WTC11 (cell line): ENCODE data around the gene MED22. TPM values are rescaled to one million over a fixed set of nuclear protein-coding genes. Genes with fewer than 3 reads are reported as not detected.
A peak's percentile ranks its signal among the peaks of the same experiment; 100 is the strongest.

ENCODE experiments used
- AFF4 ChIP-seq: sonication (generic); formaldehyde crosslinking; IDR thresholded peaks from 2 replicates; pipeline ENCODE4 v1.8.1; 2023; ENCODE audit warnings: mild to moderate bottlenecking, missing genetic modification reagents, borderline replicate concordance
- ATF1 ChIP-seq: sonication (generic); formaldehyde crosslinking; IDR thresholded peaks from 2 replicates; pipeline ENCODE4 v1.8.1; 2023; ENCODE audit warnings: mild to moderate bottlenecking, moderate library complexity, missing genetic modification reagents
- CDX4 ChIP-seq: fragments of 250-450 bp; sonication (Bioruptor Pico); IDR thresholded peaks from 2 replicates; pipeline ENCODE4 v1.9.0; 2021; ENCODE audit warnings: moderate library complexity, mild to moderate bottlenecking, inconsistent platforms, borderline replicate concordance
- CREM ChIP-seq: sonication (generic); formaldehyde crosslinking; IDR thresholded peaks from 2 replicates; pipeline ENCODE4 v1.8.1; 2022; ENCODE audit warnings: mild to moderate bottlenecking, missing genetic modification reagents, moderate library complexity
- ESRRA ChIP-seq: sonication (generic); formaldehyde crosslinking; IDR thresholded peaks from 2 replicates; pipeline ENCODE4 v1.8.1; 2022; ENCODE audit warnings: mild to moderate bottlenecking, missing genetic modification reagents, borderline replicate concordance
- FOXK1 ChIP-seq: sonication (generic); formaldehyde crosslinking; IDR thresholded peaks from 2 replicates; pipeline ENCODE4 v1.8.0; 2022; ENCODE audit warnings: mild to moderate bottlenecking, moderate library complexity, missing genetic modification reagents
- GRHL2 ChIP-seq: fragments of 250-450 bp; sonication (Bioruptor Pico); IDR thresholded peaks from 2 replicates; pipeline ENCODE4 v1.8.0; 2022; ENCODE audit warnings: mild to moderate bottlenecking, moderate library complexity; ENCODE audit not compliant: insufficient replicate concordance, severe bottlenecking
- HMGA2 ChIP-seq: fragments of 250-450 bp; sonication (Bioruptor Pico); IDR thresholded peaks from 2 replicates; pipeline ENCODE4 v1.4.0; 2021; ENCODE audit warnings: mild to moderate bottlenecking, moderate library complexity
- MXD4 ChIP-seq: fragments of 250-450 bp; sonication (Bioruptor Pico); IDR thresholded peaks from 2 replicates; pipeline ENCODE4 v1.8.0; 2021; ENCODE audit warnings: mild to moderate bottlenecking, moderate library complexity, borderline replicate concordance
- MYBL2 ChIP-seq: sonication (generic); formaldehyde crosslinking; IDR thresholded peaks from 2 replicates; pipeline ENCODE4 v1.8.1; 2023; ENCODE audit warnings: mild to moderate bottlenecking, moderate library complexity, missing genetic modification reagents
- NFE2L1 ChIP-seq: sonication (generic); formaldehyde crosslinking; IDR thresholded peaks from 2 replicates; pipeline ENCODE4 v1.8.1; 2023; ENCODE audit warnings: missing genetic modification reagents
- NFYB ChIP-seq: sonication (generic); formaldehyde crosslinking; conservative IDR thresholded peaks from 2 replicates; pipeline ENCODE4 v1.8.0; 2022; ENCODE audit warnings: low read depth, missing genetic modification reagents
- NR1H2 ChIP-seq: sonication (generic); formaldehyde crosslinking; IDR thresholded peaks from 2 replicates; pipeline ENCODE4 v1.9.0; 2021; ENCODE audit warnings: mild to moderate bottlenecking, moderate library complexity, missing genetic modification reagents
- OVOL2 ChIP-seq: fragments of 250-450 bp; sonication (Bioruptor Pico); IDR thresholded peaks from 2 replicates; pipeline ENCODE4 v1.9.0; 2021; ENCODE audit warnings: mild to moderate bottlenecking, borderline replicate concordance
- RELA ChIP-seq: sonication (generic); formaldehyde crosslinking; IDR thresholded peaks from 2 replicates; pipeline ENCODE4 v1.8.1; 2022; ENCODE audit warnings: missing genetic modification reagents, mild to moderate bottlenecking, borderline replicate concordance
- TEAD4 ChIP-seq: sonication (generic); formaldehyde crosslinking; IDR thresholded peaks from 2 replicates; pipeline ENCODE4 v1.8.0; 2022; ENCODE audit warnings: mild to moderate bottlenecking, missing genetic modification reagents
- ZNF219 ChIP-seq: sonication (generic); formaldehyde crosslinking; IDR thresholded peaks from 2 replicates; pipeline ENCODE4 v1.8.0; 2023; ENCODE audit warnings: missing genetic modification reagents, mild to moderate bottlenecking, borderline replicate concordance
- ZNF317 ChIP-seq: sonication (generic); formaldehyde crosslinking; IDR thresholded peaks from 2 replicates; pipeline ENCODE4 v1.8.1; 2023; ENCODE audit warnings: low read depth, mild to moderate bottlenecking, moderate library complexity, missing genetic modification reagents, borderline replicate concordance
- ZNF423 ChIP-seq: fragments of 250-450 bp; sonication (Bioruptor Pico); IDR thresholded peaks from 2 replicates; pipeline ENCODE4 v2.1.2; 2022; ENCODE audit warnings: mild to moderate bottlenecking, moderate library complexity
- ZNF671 ChIP-seq: fragments of 250-450 bp; sonication (Bioruptor Pico); IDR thresholded peaks from 2 replicates; pipeline ENCODE4 v1.8.0; 2021; ENCODE audit warnings: mild to moderate bottlenecking
- total RNA-seq: library from RNA; stranded (reverse); gene quantifications from 3 replicates; pipeline ENCODE4 v1.2.3, GENCODE V29; 2021
- TF ChIP-seq, protein P1 (sequence below): fragments of 250-450 bp; sonication (Bioruptor Pico); IDR thresholded peaks from 2 replicates; pipeline ENCODE4 v2.1.2; 2022; ENCODE audit warnings: mild to moderate bottlenecking, moderate library complexity
- TF ChIP-seq, protein P2 (sequence below): sonication (generic); formaldehyde crosslinking; conservative IDR thresholded peaks from 2 replicates; pipeline ENCODE4 v1.8.1; 2023; ENCODE audit warnings: mild to moderate bottlenecking, low read depth, missing genetic modification reagents, moderate library complexity
- TF ChIP-seq, protein P3 (sequence below): sonication (generic); formaldehyde crosslinking; IDR thresholded peaks from 2 replicates; pipeline ENCODE4 v1.8.1; 2022; ENCODE audit warnings: missing genetic modification reagents, borderline replicate concordance
- TF ChIP-seq, protein P4 (sequence below): sonication (generic); formaldehyde crosslinking; IDR thresholded peaks from 2 replicates; pipeline ENCODE4 v1.8.0; 2022; ENCODE audit warnings: mild to moderate bottlenecking, missing genetic modification reagents
- TF ChIP-seq, protein P5 (sequence below): sonication (generic); formaldehyde crosslinking; IDR thresholded peaks from 2 replicates; pipeline ENCODE4 v1.8.1; 2022; ENCODE audit warnings: low read depth, mild to moderate bottlenecking, moderate library complexity, missing genetic modification reagents, borderline replicate concordance
- TF ChIP-seq, protein P6 (sequence below): sonication (generic); formaldehyde crosslinking; IDR thresholded peaks from 2 replicates; pipeline ENCODE4 v1.8.1; 2023; ENCODE audit warnings: mild to moderate bottlenecking, missing genetic modification reagents

MED22 gene
- total RNA-seq, 1 experiment from 2014 or later = 59.5 TPM

DNA sequence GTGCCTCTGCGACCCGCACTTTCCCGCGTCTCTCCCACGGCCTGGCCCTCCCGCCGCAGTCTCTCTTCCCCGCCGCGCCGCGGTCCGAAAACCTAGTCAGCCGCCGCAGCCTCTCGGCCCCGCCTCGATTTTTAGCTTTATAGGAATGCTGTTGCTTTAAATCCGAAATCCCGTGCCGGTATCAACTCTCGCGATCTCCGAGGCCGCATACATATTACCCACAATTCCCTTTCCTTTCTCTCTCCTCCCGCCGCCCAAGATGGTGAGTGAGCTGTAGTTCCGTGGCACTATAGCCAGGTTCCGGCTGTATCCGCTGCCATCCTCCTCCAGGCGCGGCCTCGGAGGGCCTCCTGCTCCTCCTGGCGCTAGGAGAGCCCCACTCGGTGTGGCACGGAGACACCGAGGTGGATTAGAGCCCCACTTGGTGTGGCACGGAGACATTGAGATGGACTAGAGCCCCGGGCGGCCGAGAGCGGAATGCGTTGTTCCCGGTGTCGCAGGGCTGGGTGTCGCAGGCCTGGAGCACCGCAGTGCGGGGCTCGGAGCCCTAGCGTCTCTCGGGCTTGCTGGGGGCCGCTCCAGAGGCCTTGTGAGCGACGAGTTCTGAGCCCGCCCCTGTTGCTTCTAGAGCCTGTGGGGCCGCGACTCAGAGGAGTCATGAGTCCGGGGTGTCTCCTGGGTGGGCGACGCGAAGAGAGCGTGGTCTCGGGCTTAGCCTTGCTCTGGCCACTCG, at the start of gene MED22, which contains the start of gene RPL7A (continued):
- TF ChIP-seq, protein P1, sequence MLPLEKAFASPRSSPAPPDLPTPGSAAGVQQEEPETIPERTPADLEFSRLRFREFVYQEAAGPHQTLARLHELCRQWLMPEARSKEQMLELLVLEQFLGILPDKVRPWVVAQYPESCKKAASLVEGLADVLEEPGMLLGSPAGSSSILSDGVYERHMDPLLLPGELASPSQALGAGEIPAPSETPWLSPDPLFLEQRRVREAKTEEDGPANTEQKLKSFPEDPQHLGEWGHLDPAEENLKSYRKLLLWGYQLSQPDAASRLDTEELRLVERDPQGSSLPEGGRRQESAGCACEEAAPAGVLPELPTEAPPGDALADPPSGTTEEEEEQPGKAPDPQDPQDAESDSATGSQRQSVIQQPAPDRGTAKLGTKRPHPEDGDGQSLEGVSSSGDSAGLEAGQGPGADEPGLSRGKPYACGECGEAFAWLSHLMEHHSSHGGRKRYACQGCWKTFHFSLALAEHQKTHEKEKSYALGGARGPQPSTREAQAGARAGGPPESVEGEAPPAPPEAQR (CRISPR knock-in tag) = no peak
- TF ChIP-seq, protein P2, sequence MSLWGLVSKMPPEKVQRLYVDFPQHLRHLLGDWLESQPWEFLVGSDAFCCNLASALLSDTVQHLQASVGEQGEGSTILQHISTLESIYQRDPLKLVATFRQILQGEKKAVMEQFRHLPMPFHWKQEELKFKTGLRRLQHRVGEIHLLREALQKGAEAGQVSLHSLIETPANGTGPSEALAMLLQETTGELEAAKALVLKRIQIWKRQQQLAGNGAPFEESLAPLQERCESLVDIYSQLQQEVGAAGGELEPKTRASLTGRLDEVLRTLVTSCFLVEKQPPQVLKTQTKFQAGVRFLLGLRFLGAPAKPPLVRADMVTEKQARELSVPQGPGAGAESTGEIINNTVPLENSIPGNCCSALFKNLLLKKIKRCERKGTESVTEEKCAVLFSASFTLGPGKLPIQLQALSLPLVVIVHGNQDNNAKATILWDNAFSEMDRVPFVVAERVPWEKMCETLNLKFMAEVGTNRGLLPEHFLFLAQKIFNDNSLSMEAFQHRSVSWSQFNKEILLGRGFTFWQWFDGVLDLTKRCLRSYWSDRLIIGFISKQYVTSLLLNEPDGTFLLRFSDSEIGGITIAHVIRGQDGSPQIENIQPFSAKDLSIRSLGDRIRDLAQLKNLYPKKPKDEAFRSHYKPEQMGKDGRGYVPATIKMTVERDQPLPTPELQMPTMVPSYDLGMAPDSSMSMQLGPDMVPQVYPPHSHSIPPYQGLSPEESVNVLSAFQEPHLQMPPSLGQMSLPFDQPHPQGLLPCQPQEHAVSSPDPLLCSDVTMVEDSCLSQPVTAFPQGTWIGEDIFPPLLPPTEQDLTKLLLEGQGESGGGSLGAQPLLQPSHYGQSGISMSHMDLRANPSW = no peak
- no peak for TF ChIP-seq ZNF317 (CRISPR knock-in tag)
- no peak for TF ChIP-seq FOXK1 (CRISPR knock-in tag)
- no peak for TF ChIP-seq OVOL2 (CRISPR knock-in tag)
- no peak for TF ChIP-seq ZNF219 (CRISPR knock-in tag)
- TF ChIP-seq ZNF423 (CRISPR knock-in tag) = no peak
- TF ChIP-seq MYBL2 (CRISPR knock-in tag) = peak; percentile 16
- TF ChIP-seq TEAD4 (CRISPR knock-in tag) = no peak
- no peak for TF ChIP-seq HMGA2 (CRISPR knock-in tag)
- no peak for TF ChIP-seq NR1H2 (CRISPR knock-in tag)
- no peak for TF ChIP-seq MXD4 (CRISPR knock-in tag)
- TF ChIP-seq ATF1 (CRISPR knock-in tag) = 0 out of 2 replicates have a peak, but pooled peaks have one; percentile 45
- no peak for TF ChIP-seq NFYB
- peak; percentile 71; the same call in 1 of the 2 replicates for TF ChIP-seq ZNF671 (CRISPR knock-in tag)
- TF ChIP-seq, protein P3, sequence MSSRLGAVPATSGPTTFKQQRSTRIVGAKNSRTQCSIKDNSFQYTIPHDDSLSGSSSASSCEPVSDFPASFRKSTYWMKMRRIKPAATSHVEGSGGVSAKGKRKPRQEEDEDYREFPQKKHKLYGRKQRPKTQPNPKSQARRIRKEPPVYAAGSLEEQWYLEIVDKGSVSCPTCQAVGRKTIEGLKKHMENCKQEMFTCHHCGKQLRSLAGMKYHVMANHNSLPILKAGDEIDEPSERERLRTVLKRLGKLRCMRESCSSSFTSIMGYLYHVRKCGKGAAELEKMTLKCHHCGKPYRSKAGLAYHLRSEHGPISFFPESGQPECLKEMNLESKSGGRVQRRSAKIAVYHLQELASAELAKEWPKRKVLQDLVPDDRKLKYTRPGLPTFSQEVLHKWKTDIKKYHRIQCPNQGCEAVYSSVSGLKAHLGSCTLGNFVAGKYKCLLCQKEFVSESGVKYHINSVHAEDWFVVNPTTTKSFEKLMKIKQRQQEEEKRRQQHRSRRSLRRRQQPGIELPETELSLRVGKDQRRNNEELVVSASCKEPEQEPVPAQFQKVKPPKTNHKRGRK (CRISPR knock-in tag) = no peak
- TF ChIP-seq CDX4 (CRISPR knock-in tag) = no peak
- TF ChIP-seq AFF4 (CRISPR knock-in tag) = 0 out of 2 replicates have a peak, but pooled peaks have one; percentile 84
- TF ChIP-seq GRHL2 (CRISPR knock-in tag) = no peak
- TF ChIP-seq, protein P4, sequence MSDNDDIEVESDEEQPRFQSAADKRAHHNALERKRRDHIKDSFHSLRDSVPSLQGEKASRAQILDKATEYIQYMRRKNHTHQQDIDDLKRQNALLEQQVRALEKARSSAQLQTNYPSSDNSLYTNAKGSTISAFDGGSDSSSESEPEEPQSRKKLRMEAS (CRISPR knock-in tag) = peak; percentile 87
- TF ChIP-seq CREM (CRISPR knock-in tag) = peak; percentile 69; the same call in 1 of the 2 replicates
- no peak for TF ChIP-seq RELA
- TF ChIP-seq, protein P5, sequence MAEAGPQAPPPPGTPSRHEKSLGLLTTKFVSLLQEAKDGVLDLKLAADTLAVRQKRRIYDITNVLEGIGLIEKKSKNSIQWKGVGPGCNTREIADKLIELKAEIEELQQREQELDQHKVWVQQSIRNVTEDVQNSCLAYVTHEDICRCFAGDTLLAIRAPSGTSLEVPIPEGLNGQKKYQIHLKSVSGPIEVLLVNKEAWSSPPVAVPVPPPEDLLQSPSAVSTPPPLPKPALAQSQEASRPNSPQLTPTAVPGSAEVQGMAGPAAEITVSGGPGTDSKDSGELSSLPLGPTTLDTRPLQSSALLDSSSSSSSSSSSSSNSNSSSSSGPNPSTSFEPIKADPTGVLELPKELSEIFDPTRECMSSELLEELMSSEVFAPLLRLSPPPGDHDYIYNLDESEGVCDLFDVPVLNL (CRISPR knock-in tag) = no peak
- no peak; the same call in 1 of the 2 replicates for TF ChIP-seq NFE2L1 (CRISPR knock-in tag)
- TF ChIP-seq ESRRA = no peak
- TF ChIP-seq, protein P6, sequence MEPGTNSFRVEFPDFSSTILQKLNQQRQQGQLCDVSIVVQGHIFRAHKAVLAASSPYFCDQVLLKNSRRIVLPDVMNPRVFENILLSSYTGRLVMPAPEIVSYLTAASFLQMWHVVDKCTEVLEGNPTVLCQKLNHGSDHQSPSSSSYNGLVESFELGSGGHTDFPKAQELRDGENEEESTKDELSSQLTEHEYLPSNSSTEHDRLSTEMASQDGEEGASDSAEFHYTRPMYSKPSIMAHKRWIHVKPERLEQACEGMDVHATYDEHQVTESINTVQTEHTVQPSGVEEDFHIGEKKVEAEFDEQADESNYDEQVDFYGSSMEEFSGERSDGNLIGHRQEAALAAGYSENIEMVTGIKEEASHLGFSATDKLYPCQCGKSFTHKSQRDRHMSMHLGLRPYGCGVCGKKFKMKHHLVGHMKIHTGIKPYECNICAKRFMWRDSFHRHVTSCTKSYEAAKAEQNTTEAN (CRISPR knock-in tag) = peak; percentile 43; the same call in 1 of the 2 replicates
